ENCODE measurements around the gene RPLP2. TPM values are rescaled to one million over a fixed set of nuclear protein-coding genes. Genes with fewer than 3 reads are reported as not detected.

Gene RPLP2
- total RNA-seq, 1 donor from 2014 or later, result 211 TPM

DNA sequence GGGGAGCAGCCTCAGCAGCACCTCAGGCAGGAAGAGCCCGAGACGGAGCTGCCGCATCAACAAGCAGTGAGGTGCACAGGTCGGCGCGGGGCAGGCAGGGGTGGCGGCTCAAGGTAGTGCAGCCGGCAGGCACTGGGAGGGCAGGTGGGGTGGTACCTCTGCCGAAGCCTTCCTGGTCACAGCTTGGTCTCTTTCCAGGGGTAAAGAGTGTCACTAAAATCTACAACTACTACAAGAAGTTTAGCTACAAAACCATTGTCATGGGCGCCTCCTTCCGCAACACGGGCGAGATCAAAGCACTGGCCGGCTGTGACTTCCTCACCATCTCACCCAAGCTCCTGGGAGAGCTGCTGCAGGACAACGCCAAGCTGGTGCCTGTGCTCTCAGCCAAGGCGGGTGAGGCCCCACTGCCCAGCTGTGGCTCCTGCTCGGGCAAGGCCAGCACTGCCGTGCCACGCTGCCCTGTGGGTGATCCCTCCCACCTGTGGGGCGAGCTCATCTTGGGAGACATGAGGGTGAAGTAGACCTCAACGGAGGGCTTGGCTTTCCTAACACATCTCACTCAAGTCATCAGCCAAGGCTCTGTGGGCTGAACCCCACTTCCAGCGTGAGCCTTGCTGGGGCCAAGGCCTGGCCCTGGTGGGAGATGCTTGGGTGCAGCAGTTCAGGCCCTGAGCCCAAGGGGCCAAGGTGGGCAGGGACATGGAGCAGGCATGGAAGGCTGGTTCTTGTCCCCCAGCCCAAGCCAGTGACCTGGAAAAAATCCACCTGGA lies 46.0 kb upstream of the RPLP2 start:
- TF ChIP-seq, protein P1, sequence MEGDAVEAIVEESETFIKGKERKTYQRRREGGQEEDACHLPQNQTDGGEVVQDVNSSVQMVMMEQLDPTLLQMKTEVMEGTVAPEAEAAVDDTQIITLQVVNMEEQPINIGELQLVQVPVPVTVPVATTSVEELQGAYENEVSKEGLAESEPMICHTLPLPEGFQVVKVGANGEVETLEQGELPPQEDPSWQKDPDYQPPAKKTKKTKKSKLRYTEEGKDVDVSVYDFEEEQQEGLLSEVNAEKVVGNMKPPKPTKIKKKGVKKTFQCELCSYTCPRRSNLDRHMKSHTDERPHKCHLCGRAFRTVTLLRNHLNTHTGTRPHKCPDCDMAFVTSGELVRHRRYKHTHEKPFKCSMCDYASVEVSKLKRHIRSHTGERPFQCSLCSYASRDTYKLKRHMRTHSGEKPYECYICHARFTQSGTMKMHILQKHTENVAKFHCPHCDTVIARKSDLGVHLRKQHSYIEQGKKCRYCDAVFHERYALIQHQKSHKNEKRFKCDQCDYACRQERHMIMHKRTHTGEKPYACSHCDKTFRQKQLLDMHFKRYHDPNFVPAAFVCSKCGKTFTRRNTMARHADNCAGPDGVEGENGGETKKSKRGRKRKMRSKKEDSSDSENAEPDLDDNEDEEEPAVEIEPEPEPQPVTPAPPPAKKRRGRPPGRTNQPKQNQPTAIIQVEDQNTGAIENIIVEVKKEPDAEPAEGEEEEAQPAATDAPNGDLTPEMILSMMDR (IDR thresholded peaks at IDR 0.05; ENCODE audit: insufficient read depth, low read length, severe bottlenecking), result no peak
- DNase-seq (ENCODE audit: low read depth) (no peak), FAIRE-seq (no peak)
- Histone ChIP-seq H3K4me3 (ENCODE audit: low read depth, low read length) (no peak overlapping the region), H3K27me3 (ENCODE audit: control insufficient read depth, insufficient read depth, low read length) (no peaks in the 10 kb centered on the region), H3K36me3 (ENCODE audit: control insufficient read depth, insufficient read depth, low read length) (peaks cover 39% of the 10 kb centered on the region)

DNA sequence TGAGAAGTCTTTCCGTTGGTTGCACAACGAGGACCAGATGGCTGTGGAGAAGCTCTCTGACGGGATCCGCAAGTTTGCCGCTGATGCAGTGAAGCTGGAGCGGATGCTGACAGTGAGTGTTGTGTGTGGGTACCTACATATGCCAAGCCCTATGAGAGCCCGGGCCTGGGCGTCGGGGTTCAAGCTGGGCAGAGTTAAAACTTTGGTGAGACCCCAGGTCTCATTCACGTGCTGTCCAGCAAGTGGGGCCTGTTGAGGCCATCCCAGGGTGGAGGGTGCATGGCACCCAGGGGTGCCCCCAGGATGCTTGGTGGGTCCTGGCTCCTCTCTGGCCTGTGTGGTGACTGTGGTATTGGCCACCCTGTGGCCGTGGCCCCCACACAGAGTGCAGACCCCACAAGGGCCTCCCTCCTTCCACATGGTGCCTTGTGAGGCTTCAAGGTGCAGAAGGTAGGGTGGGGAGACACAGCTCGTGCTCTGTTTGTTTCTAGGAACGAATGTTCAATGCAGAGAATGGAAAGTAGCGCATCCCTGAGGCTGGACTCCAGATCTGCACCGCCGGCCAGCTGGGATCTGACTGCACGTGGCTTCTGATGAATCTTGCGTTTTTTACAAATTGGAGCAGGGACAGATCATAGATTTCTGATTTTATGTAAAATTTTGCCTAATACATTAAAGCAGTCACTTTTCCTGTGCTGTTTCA lies 45.3 kb upstream of the RPLP2 start:
- FAIRE-seq (no peak), DNase-seq (ENCODE audit: low read depth) (no peak)
- Histone ChIP-seq H3K27me3 (ENCODE audit: control insufficient read depth, insufficient read depth, low read length) (no peaks in the 10 kb centered on the region), H3K36me3 (ENCODE audit: control insufficient read depth, insufficient read depth, low read length) (peaks cover 36% of the 10 kb centered on the region), H3K4me3 (ENCODE audit: low read depth, low read length) (no peak overlapping the region)
- TF ChIP-seq, protein P1 (IDR thresholded peaks at IDR 0.05; ENCODE audit: insufficient read depth, low read length, severe bottlenecking), result no peak

DNA sequence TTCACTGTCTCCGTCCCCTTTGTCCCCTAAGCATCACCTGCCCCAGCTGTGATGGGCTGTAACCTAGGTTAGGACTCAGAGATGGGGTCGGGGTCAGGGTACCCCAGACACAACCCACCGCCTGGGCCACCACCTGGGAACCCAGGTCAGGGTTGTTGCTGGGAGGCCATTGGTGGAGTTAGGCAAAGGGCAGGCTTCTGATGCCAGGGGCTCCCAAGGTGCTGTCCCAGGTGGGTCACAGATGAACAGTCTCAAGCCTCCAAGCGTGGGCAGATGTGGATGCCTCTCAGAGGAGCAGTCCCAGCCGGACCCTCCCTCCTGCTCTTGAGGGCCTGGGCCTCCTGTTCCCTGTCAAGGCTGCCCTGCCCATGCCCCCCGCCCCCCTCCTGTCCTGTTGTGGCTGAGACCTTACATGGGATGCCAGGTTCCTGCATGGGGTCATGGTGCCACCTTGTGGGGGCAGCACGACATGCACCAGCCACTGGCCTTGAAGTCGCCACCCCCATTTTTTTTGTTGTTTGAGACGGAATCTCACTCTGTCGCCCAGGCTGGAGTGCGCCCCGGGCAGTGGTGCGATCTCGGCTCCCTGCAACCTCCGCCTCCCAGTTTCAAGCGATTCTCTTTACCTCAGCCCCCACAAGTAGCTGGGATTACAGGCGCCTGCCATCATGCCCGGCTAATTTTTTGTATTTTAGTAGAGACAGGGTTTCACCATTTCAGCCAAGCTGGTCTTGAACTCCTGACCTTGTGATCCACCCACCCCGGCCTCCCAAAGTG lies 44.6 kb upstream of the RPLP2 start:
- peaks cover 35% of the 10 kb centered on the region for H3K36me3 ChIP-seq (ENCODE audit: control insufficient read depth, insufficient read depth, low read length)
- peak; percentile 48 for DNase-seq (ENCODE audit: low read depth)

DNA sequence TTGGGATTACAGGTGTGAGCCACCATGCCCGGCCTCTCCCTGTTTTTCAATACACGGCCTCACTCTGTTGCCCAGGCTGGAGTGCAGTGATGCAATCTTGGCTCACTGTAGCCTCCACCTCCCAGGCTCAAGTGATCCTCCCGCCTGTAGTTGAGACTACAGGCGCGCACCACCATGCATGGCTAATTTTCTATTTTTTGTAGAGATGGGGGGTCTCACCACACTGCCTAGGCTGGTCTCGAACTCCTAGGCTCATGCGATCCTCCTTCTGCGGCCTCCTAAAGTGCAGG lies 44.0 kb upstream of the RPLP2 start:
- no peak for DNase-seq (ENCODE audit: low read depth)
- H3K36me3 ChIP-seq (ENCODE audit: control insufficient read depth, insufficient read depth, low read length), result peaks cover 39% of the 10 kb centered on the region
- H3K4me3 ChIP-seq (ENCODE audit: low read depth, low read length), result no peak overlapping the region
- no peak for FAIRE-seq
- TF ChIP-seq, protein P1 (IDR thresholded peaks at IDR 0.05; ENCODE audit: insufficient read depth, low read length, severe bottlenecking), result no peak
- no peaks in the 10 kb centered on the region for H3K27me3 ChIP-seq (ENCODE audit: control insufficient read depth, insufficient read depth, low read length)

More for the DNA sequence above, 44.6 kb upstream of the RPLP2 start:
- FAIRE-seq, result no peak
- TF ChIP-seq, protein P1 (IDR thresholded peaks at IDR 0.05; ENCODE audit: insufficient read depth, low read length, severe bottlenecking), result peak; percentile 66
- no peak overlapping the region for H3K4me3 ChIP-seq (ENCODE audit: low read depth, low read length)
- H3K27me3 ChIP-seq (ENCODE audit: control insufficient read depth, insufficient read depth, low read length), result no peaks in the 10 kb centered on the region

DNA sequence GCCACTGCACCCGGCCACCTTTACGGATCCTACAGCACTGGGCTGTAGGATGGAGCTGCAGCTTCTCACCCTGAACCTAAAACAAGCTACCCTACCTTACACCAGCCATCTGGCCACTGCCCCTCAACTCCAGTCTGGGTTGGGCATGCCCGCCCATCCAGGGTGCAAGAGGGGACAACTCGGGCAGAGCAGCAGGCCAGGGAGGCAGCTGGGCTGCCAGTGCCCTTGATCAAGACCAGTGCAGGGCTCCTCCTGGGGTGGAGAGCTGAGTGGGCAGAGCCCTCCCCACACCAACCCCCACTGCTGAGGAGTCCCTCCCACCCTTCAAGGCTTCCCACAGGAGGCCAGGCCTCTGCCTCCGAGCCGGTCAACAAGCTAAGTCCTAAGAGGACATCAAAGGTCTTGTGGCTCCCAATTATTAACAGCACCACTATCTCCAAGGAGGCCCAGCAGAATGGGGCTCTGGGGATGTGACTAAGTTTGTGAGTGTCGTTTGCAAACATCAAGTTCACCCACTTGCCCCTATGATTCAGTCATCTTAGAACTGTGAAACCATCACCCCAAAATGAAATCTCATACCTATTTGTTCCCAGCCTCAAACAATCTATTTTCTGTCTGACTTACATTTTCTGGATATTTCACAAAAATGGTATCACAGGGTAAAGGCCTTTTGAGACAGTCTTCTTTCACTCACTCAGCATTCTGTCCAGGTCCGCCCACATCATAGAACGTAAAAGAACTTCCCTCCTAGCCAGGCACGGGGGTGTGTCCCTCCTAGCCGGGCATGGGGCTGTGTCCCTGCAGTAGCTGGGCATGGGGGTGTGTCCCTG lies 43.4 kb upstream of the RPLP2 start:
- Histone ChIP-seq H3K36me3 (ENCODE audit: control insufficient read depth, insufficient read depth, low read length) (peaks cover 44% of the 10 kb centered on the region), H3K27me3 (ENCODE audit: control insufficient read depth, insufficient read depth, low read length) (no peaks in the 10 kb centered on the region), H3K4me3 (ENCODE audit: low read depth, low read length) (no peak overlapping the region)
- FAIRE-seq, result no peak
- TF ChIP-seq, protein P1 (IDR thresholded peaks at IDR 0.05; ENCODE audit: insufficient read depth, low read length, severe bottlenecking), result no peak
- no peak for DNase-seq (ENCODE audit: low read depth)

Measured in bronchial epithelial cell (primary cell).